ENCODE results near the gene BTBD17.

Gene BTBD17

GRCh38 chr17:74332763-74333283 lies 28.8 kb downstream of the BTBD17 start:
- peak; percentile 99 for DNase-seq

- peak; percentile 95 for DNase-seq
These were observed 29.5 kb downstream of the BTBD17 start for GRCh38 chr17:74332017-74332650.

- DNase-seq, result no peak
These were observed 31.2 kb downstream of the BTBD17 start for GRCh38 chr17:74330446-74330845.

GRCh38 chr17:74329378-74329777 lies 32.3 kb downstream of the BTBD17 start:
- no peak for DNase-seq

GRCh38 chr17:74328487-74328886 lies 33.2 kb downstream of the BTBD17 start:
- DNase-seq, result no peak

- DNase-seq, result no peak
These were observed 35.2 kb downstream of the BTBD17 start for GRCh38 chr17:74326506-74326905.

GRCh38 chr17:74325743-74326379 lies 35.8 kb downstream of the BTBD17 start, which contains the start of gene KIF19:
Gene KIF19 (plus strand): TSS chr17:74326226. CDS start chr17:74326350, 124 bp downstream.
- no peak for DNase-seq

- no peak for DNase-seq
These were observed 36.3 kb downstream of the BTBD17 start for GRCh38 chr17:74325376-74325742.

- DNase-seq, result no peak
These were observed 37.1 kb downstream of the BTBD17 start for GRCh38 chr17:74324521-74324920.

- DNase-seq, result no peak
These were observed 43.3 kb downstream of the BTBD17 start for GRCh38 chr17:74318391-74318790.

GRCh38 chr17:74317071-74317470 lies 44.6 kb downstream of the BTBD17 start:
- DNase-seq, result no peak

- peak; percentile 39 for DNase-seq
These were observed 45.4 kb downstream of the BTBD17 start for GRCh38 chr17:74316220-74316619.

GRCh38 chr17:74314877-74315276 lies 46.8 kb downstream of the BTBD17 start:
- no peak for DNase-seq

- no peak for DNase-seq
These were observed 51.8 kb downstream of the BTBD17 start for GRCh38 chr17:74309902-74310301.

- DNase-seq, result no peak
These were observed 53.5 kb downstream of the BTBD17 start for GRCh38 chr17:74307984-74308773.
